ENCODE results near the gene RBBP6. TPM values are rescaled to one million over a fixed set of nuclear protein-coding genes. Genes with fewer than 3 reads are reported as not detected.

Gene RBBP6, protein sequence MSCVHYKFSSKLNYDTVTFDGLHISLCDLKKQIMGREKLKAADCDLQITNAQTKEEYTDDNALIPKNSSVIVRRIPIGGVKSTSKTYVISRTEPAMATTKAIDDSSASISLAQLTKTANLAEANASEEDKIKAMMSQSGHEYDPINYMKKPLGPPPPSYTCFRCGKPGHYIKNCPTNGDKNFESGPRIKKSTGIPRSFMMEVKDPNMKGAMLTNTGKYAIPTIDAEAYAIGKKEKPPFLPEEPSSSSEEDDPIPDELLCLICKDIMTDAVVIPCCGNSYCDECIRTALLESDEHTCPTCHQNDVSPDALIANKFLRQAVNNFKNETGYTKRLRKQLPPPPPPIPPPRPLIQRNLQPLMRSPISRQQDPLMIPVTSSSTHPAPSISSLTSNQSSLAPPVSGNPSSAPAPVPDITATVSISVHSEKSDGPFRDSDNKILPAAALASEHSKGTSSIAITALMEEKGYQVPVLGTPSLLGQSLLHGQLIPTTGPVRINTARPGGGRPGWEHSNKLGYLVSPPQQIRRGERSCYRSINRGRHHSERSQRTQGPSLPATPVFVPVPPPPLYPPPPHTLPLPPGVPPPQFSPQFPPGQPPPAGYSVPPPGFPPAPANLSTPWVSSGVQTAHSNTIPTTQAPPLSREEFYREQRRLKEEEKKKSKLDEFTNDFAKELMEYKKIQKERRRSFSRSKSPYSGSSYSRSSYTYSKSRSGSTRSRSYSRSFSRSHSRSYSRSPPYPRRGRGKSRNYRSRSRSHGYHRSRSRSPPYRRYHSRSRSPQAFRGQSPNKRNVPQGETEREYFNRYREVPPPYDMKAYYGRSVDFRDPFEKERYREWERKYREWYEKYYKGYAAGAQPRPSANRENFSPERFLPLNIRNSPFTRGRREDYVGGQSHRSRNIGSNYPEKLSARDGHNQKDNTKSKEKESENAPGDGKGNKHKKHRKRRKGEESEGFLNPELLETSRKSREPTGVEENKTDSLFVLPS (N-terminal part only)
- total RNA-seq = 33.3 and 42.9 TPM in 2 replicates

DNA sequence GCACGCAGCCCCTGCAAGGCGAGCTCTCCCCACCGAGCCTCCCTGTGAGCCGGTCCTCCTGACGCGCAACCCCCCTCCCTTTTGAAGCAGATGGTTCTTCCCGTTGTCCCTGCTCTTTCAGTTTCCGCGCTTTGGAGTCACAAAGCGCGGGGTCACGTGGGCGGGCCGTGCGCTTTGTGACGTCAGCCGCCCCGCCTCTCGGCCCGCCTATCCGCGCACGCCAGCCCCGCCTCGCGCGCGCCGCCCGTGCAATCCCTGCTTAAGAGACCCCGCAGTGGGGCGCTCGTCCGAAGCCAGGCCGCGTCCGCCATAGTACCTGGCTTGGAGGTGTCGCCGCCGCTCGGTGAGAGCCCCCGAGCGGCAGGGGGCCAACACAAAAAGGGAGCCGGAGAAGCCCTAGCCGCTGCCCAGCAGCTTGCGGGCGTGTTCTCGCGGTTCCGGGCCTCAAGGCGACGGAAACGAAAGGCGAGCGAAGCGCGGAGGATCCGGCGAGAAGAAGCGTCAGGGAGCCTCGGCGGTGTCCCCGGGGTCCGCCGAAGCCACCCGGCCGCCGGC lies at the start of gene RBBP6:
RBBP6 (plus strand) TSS at position 272 of the 555 bp plus-strand sequence. CDS start 1,061 bp downstream, outside the sequence.

Other genes with a start within 250 kb of the RBBP6 start
- gene TNRC6A, start 190.1 kb downstream of the RBBP6 start, total RNA-seq = 35.0 and 45.5 TPM in 2 replicates

Measured in placental pericyte (primary cell).